ENCODE results near the gene NEU2. TPM values are rescaled to one million over a fixed set of nuclear protein-coding genes. Genes with fewer than 3 reads are reported as not detected.

The NEU2 gene
- total and polyA plus RNA-seq, 2 of the 13 experiments (the other 11 are each of a cell fraction or from before 2014, with no cell fraction given): not detected

- TF ChIP-seq, protein P1, sequence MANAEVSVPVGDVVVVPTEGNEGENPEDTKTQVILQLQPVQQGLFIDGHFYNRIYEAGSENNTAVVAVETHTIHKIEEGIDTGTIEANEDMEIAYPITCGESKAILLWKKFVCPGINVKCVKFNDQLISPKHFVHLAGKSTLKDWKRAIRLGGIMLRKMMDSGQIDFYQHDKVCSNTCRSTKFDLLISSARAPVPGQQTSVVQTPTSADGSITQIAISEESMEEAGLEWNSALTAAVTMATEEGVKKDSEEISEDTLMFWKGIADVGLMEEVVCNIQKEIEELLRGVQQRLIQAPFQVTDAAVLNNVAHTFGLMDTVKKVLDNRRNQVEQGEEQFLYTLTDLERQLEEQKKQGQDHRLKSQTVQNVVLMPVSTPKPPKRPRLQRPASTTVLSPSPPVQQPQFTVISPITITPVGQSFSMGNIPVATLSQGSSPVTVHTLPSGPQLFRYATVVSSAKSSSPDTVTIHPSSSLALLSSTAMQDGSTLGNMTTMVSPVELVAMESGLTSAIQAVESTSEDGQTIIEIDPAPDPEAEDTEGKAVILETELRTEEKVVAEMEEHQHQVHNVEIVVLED (CRISPR knock-in tag; IDR thresholded peaks at IDR 0.05; ENCODE audit: borderline replicate concordance): peak; percentile 55; the same call in 1 of the 2 replicates
- TF ChIP-seq TMF1 (CRISPR knock-in tag; IDR thresholded peaks at IDR 0.05; ENCODE audit: low read depth) (no peak; the same call in 1 of the 2 replicates), HDAC2 (CRISPR knock-in tag; IDR thresholded peaks at IDR 0.05) (peak; percentile 63), ZNF350 (CRISPR knock-in tag; IDR thresholded peaks at IDR 0.05; ENCODE audit: borderline replicate concordance, low read depth) (peak; percentile 12; the same call in 1 of the 2 replicates), SIX4 (CRISPR knock-in tag; IDR thresholded peaks at IDR 0.05) (0 out of 2 replicates have a peak, but pooled peaks have one; percentile 18), SRSF1 (optimal IDR thresholded peaks at IDR 0.05; ENCODE audit: low read depth, low read length) (peak; percentile 88), ZBTB20 (CRISPR knock-in tag; IDR thresholded peaks at IDR 0.05; ENCODE audit: borderline replicate concordance, low read depth) (peak; percentile 75), ZNF10 (CRISPR knock-in tag; IDR thresholded peaks at IDR 0.05; ENCODE audit: borderline replicate concordance, low read depth) (no peak), MZF1 (CRISPR knock-in tag; IDR thresholded peaks at IDR 0.05; ENCODE audit: borderline replicate concordance) (no peak; the same call in 1 of the 2 replicates), JUND (CRISPR knock-in tag; IDR thresholded peaks at IDR 0.05) (no peak; the same call in 1 of the 2 replicates), STAT5B (CRISPR knock-in tag; IDR thresholded peaks at IDR 0.05) (no peak), FOSL1 (CRISPR knock-in tag; IDR thresholded peaks at IDR 0.05; ENCODE audit: borderline replicate concordance) (no peak), HIVEP1 (CRISPR knock-in tag; IDR thresholded peaks at IDR 0.05) (no peak), SRY (CRISPR knock-in tag; IDR thresholded peaks at IDR 0.05) (peak; percentile 90), KDM5B (CRISPR knock-in tag; IDR thresholded peaks at IDR 0.05; ENCODE audit: borderline replicate concordance) (peak; percentile 17; the same call in 1 of the 2 replicates), CHCHD3 (CRISPR knock-in tag; IDR thresholded peaks at IDR 0.05) (0 out of 2 replicates have a peak, but pooled peaks have one; percentile 49), ZNF225 (CRISPR knock-in tag; IDR thresholded peaks at IDR 0.05) (no peak), CREM (IDR thresholded peaks at IDR 0.05) (peak; percentile 35; the same call in 1 of the 2 replicates), CREM (CRISPR knock-in tag; IDR thresholded peaks at IDR 0.05) (no peak), RFX5 (IDR thresholded peaks at IDR 0.05; ENCODE audit: low read depth, low read length) (no peak), MIER2 (CRISPR knock-in tag; IDR thresholded peaks at IDR 0.05) (no peak; the same call in 1 of the 2 replicates), PAXIP1 (CRISPR knock-in tag; conservative IDR thresholded peaks at IDR 0.05) (0 out of 2 replicates have a peak, but pooled peaks have one; percentile 17), HNF4A (CRISPR knock-in tag; IDR thresholded peaks at IDR 0.05) (no peak)
Measured at GRCh38 chr2:233059797-233060500, 27.5 kb downstream of the NEU2 start, which contains the start of gene INPP5D (continued).

Data from HepG2 (cell line).